ENCODE results near the gene PPIL6. TPM values are rescaled to one million over a fixed set of nuclear protein-coding genes. Genes with fewer than 3 reads are reported as not detected.

The PPIL6 gene
- total RNA-seq, 2 donors from 2014 or later: 0.17 to 0.56 TPM

DNA sequence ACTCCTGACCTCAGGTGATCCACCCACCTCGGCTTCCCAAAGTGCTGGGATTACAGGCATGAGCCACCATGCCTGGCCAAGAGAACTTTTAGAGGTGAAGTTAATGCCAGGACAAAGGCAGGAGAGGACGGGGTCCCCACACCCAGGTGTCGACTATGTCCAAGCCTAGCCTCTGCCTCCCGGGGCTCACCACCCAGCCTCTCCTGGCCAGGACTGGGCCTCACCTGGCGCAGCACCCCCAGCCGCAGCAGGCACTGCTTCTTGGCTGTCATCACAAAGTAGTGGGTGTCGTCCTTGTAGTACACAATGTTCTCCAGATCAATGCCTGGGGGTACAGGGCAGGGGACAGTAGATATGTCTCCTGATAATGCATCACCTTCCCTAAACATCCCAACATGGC lies 10.9 kb upstream of the PPIL6 start:
- no peaks in the 10 kb centered on the region for H3K27me3 Mint-ChIP-seq (ENCODE audit: low read depth)
- DNase-seq: no peak
- no peak overlapping the region for H3K4me3 Mint-ChIP-seq
- peaks cover 3 to 7% of the 10 kb centered on the region in 2 donors for H3K36me3 Mint-ChIP-seq (ENCODE audit: insufficient read depth in 2 of 2)
- no peaks in the 10 kb centered on the region for H3K9me3 Mint-ChIP-seq
- no peak overlapping the region for H3K27ac Mint-ChIP-seq
- H3K4me1 Mint-ChIP-seq (ENCODE audit: low read depth): peaks cover 44% of the 10 kb centered on the region
- ATAC-seq (replicated peaks in 1 of 2): no peak

GRCh38 chr6:109450801-109451200 lies 10.4 kb upstream of the PPIL6 start:
- Mint-ChIP-seq H3K27me3 (ENCODE audit: low read depth) (no peaks in the 10 kb centered on the region), H3K27ac (no peak overlapping the region), H3K9me3 (no peaks in the 10 kb centered on the region), H3K36me3 (ENCODE audit: insufficient read depth in 2 of 2) (peaks cover 3 to 7% of the 10 kb centered on the region in 2 donors), H3K4me1 (ENCODE audit: low read depth) (peaks cover 40% of the 10 kb centered on the region), H3K4me3 (no peak overlapping the region)
- DNase-seq: no peak
- ATAC-seq (replicated peaks in 1 of 2): no peak

GRCh38 chr6:109449795-109450673 lies 9.6 kb upstream of the PPIL6 start:
- peak; percentile 47 to 67 for ATAC-seq (replicated peaks in 1 of 2)
- Mint-ChIP-seq H3K36me3 (ENCODE audit: insufficient read depth in 2 of 2) (peaks cover 5 to 7% of the 10 kb centered on the region in 2 donors), H3K4me3 (peak overlapping the region; percentile 18 to 53), H3K4me1 (ENCODE audit: low read depth) (peaks cover 40% of the 10 kb centered on the region), H3K27ac (no peak overlapping the region), H3K27me3 (ENCODE audit: low read depth) (no peaks in the 10 kb centered on the region), H3K9me3 (no peaks in the 10 kb centered on the region)
- DNase-seq: peak; percentile 37 to 40

- Mint-ChIP-seq H3K27ac (no peak overlapping the region), H3K9me3 (no peaks in the 10 kb centered on the region), H3K4me1 (ENCODE audit: low read depth) (peaks cover 35% of the 10 kb centered on the region), H3K27me3 (ENCODE audit: low read depth) (no peaks in the 10 kb centered on the region), H3K36me3 (ENCODE audit: insufficient read depth in 2 of 2) (peaks cover 5% of the 10 kb centered on the region in 2 donors), H3K4me3 (no peak overlapping the region)
- peak in 1 of 2 donors; percentile 4 for ATAC-seq (replicated peaks in 1 of 2)
- no peak for DNase-seq
Measured at GRCh38 chr6:109449064-109449794, 8.8 kb upstream of the PPIL6 start.

DNA sequence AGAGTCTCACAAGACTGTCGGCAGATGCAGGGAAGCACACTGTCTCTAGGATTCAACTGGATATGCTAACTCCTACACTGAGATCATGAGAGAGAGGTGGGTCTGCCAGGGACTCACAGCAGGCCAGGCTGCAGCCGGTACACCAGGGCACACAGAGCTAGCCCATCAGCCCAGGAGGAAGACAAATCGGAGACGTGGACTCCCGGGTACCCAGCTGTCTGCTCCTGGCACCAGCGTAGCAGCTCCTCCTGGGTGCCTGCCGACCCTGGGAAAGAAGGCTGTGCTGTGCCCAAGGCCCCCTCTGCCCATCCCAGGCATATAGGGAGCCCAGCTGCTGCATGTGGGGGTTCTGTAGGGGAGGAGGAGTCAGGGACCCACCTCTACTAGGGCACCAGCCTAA lies 8.2 kb upstream of the PPIL6 start:
- Mint-ChIP-seq H3K4me1 (ENCODE audit: low read depth) (peaks cover 29% of the 10 kb centered on the region), H3K27ac (no peak overlapping the region), H3K4me3 (no peak overlapping the region), H3K27me3 (ENCODE audit: low read depth) (no peaks in the 10 kb centered on the region), H3K9me3 (no peaks in the 10 kb centered on the region), H3K36me3 (ENCODE audit: insufficient read depth in 2 of 2) (peaks cover 5% of the 10 kb centered on the region in 2 donors)
- no peak for ATAC-seq (replicated peaks in 1 of 2)
- no peak for DNase-seq

DNA sequence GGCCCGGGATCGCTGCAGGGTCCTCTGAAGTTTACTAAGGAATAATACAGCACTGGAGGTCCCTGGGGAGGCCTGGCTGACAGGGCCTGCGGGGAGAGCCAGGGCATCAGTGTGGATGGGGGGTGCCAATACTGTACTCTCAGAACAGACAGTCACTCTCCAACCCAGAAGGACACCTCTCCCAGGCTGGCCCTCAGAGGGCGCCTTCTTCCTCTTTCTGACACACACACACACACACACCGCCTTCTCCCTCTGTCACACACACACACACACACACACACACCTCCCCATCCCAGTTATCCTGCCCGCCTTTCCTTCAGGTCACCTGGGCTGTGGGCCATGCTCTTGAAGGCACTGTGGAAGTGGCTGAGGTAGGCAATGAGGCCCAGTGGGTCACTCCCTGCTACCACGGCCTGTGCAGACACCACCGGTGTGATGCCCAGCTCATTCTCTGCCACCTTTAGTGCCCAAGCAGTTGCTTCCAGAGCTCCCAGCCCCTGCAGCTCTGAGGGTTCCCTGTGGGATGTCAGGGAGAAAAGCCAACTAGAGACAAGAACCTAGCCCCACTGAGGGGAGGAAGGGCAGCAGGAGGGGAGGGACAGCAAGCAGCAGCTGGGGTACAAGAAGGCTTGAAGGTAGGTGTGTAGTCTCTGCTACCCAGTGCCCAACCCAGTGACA lies 7.6 kb upstream of the PPIL6 start:
- DNase-seq: no peak
- H3K36me3 Mint-ChIP-seq (ENCODE audit: insufficient read depth in 2 of 2): peaks cover 5% of the 10 kb centered on the region in 2 donors
- no peaks in the 10 kb centered on the region for H3K27me3 Mint-ChIP-seq (ENCODE audit: low read depth)
- H3K4me3 Mint-ChIP-seq: no peak overlapping the region
- peaks cover 26% of the 10 kb centered on the region for H3K4me1 Mint-ChIP-seq (ENCODE audit: low read depth)
- peak overlapping the region; percentile 39 for H3K27ac Mint-ChIP-seq
- H3K9me3 Mint-ChIP-seq: no peaks in the 10 kb centered on the region
- ATAC-seq (replicated peaks in 1 of 2): no peak

GRCh38 chr6:109447087-109447486 lies 6.7 kb upstream of the PPIL6 start:
- H3K27me3 Mint-ChIP-seq (ENCODE audit: low read depth): no peaks in the 10 kb centered on the region
- DNase-seq (no peak), ATAC-seq (replicated peaks in 1 of 2) (no peak)
- H3K4me1 Mint-ChIP-seq (ENCODE audit: low read depth): peaks cover 26% of the 10 kb centered on the region
- peaks cover 5% of the 10 kb centered on the region in 2 donors for H3K36me3 Mint-ChIP-seq (ENCODE audit: insufficient read depth in 2 of 2)
- H3K4me3 Mint-ChIP-seq: no peak overlapping the region
- no peaks in the 10 kb centered on the region for H3K9me3 Mint-ChIP-seq
- no peak overlapping the region for H3K27ac Mint-ChIP-seq

GRCh38 chr6:109446541-109446940 lies 6.1 kb upstream of the PPIL6 start:
- Mint-ChIP-seq H3K4me1 (ENCODE audit: low read depth) (peaks cover 32% of the 10 kb centered on the region), H3K27me3 (ENCODE audit: low read depth) (no peaks in the 10 kb centered on the region), H3K9me3 (no peaks in the 10 kb centered on the region), H3K36me3 (ENCODE audit: insufficient read depth in 2 of 2) (peaks cover 4 to 5% of the 10 kb centered on the region in 2 donors), H3K4me3 (no peak overlapping the region), H3K27ac (no peak overlapping the region)
- DNase-seq (no peak), ATAC-seq (replicated peaks in 1 of 2) (no peak)

GRCh38 chr6:109446072-109446471 lies 5.6 kb upstream of the PPIL6 start:
- Mint-ChIP-seq H3K4me1 (ENCODE audit: low read depth) (peaks cover 36% of the 10 kb centered on the region), H3K36me3 (ENCODE audit: insufficient read depth in 2 of 2) (peaks cover 3 to 5% of the 10 kb centered on the region in 2 donors), H3K9me3 (no peaks in the 10 kb centered on the region), H3K27me3 (ENCODE audit: low read depth) (no peaks in the 10 kb centered on the region), H3K27ac (no peak overlapping the region), H3K4me3 (no peak overlapping the region)
- no peak for DNase-seq
- no peak for ATAC-seq (replicated peaks in 1 of 2)

DNA sequence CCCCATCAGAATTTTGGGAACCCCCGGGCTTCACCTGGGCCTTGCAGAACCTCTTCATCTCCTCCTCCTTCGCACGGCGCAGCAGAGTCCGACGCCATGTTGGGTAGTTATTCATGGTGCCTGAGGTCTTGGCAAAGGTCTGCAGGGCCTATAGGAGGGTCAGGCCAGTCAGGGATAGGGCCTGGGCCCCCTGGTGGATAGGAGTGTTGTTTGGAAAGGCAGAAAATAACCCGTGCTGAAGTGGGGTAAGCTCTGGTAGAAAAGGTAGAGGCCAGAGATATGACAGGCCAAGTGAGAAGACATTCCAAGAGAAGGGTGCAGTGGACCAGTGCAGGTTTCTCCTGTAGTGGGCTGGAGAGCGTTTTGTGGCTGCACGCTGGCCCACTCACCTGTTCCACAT lies 5.0 kb upstream of the PPIL6 start:
- ATAC-seq (replicated peaks in 1 of 2): no peak
- H3K27ac Mint-ChIP-seq: no peak overlapping the region
- no peak overlapping the region for H3K4me3 Mint-ChIP-seq
- peaks cover 0 to 2% of the 10 kb centered on the region in 2 donors for H3K36me3 Mint-ChIP-seq (ENCODE audit: insufficient read depth in 2 of 2)
- DNase-seq: no peak
- peaks cover 32% of the 10 kb centered on the region for H3K4me1 Mint-ChIP-seq (ENCODE audit: low read depth)
- H3K9me3 Mint-ChIP-seq: no peaks in the 10 kb centered on the region
- H3K27me3 Mint-ChIP-seq (ENCODE audit: low read depth): no peaks in the 10 kb centered on the region

DNA sequence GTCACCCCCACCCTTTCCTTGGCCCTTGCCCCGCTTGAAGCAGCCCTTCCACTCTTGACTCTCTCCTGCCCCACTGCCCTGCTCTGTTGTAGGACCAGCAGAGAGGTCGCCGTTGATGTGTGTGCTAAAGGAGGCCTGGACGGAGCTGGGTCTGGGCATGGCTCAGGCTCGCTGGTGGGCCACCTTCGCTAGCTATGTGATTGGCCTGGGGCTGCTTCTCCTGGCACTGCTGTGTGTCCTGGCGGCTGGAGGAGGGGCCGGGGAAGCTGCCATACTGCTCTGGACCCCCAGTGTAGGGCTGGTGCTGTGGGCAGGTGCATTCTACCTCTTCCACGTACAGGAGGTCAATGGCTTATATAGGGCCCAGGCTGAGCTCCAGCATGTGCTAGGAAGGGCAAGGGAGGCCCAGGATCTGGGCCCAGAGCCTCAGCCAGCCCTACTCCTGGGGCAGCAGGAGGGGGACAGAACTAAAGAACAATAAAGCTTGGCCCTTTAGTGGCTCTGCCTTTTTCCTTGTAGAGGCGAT lies 3.1 kb upstream of the PPIL6 start:
- no peaks in the 10 kb centered on the region for H3K9me3 Mint-ChIP-seq
- ATAC-seq (replicated peaks in 1 of 2) (no peak), DNase-seq (no peak)
- H3K4me1 Mint-ChIP-seq (ENCODE audit: low read depth): peaks cover 18% of the 10 kb centered on the region
- H3K27ac Mint-ChIP-seq: no peak overlapping the region
- H3K36me3 Mint-ChIP-seq (ENCODE audit: insufficient read depth in 2 of 2): peaks cover 0 to 2% of the 10 kb centered on the region in 2 donors
- H3K27me3 Mint-ChIP-seq (ENCODE audit: low read depth): no peaks in the 10 kb centered on the region
- H3K4me3 Mint-ChIP-seq: no peak overlapping the region

- DNase-seq (no peak), ATAC-seq (replicated peaks in 1 of 2) (no peak)
- Mint-ChIP-seq H3K4me3 (peak overlapping the region; percentile 94), H3K4me1 (ENCODE audit: low read depth) (peaks cover 12% of the 10 kb centered on the region), H3K9me3 (no peaks in the 10 kb centered on the region), H3K36me3 (ENCODE audit: insufficient read depth in 2 of 2) (peaks cover 0 to 2% of the 10 kb centered on the region in 2 donors), H3K27me3 (ENCODE audit: low read depth) (no peaks in the 10 kb centered on the region), H3K27ac (no peak overlapping the region)
Measured at GRCh38 chr6:109442393-109442924, 2.0 kb upstream of the PPIL6 start.
